IPS-18c (cell line): ENCODE data around the gene SEPSECS.

Source experiments
- H3K4me3 ChIP-seq: 2 replicates; pipeline ENCODE4 v1.7.0; 2013; ENCODE audit warnings: low read depth, mild to moderate bottlenecking, low read length, moderate library complexity; ENCODE audit not compliant: insufficient read depth
- H3K9me3 ChIP-seq: one replicate; pipeline ENCODE4 v1.6.1; 2013; ENCODE audit warnings: mild to moderate bottlenecking, low read length, moderate library complexity; ENCODE audit not compliant: control insufficient read depth, insufficient read depth

The SEPSECS gene

DNA sequence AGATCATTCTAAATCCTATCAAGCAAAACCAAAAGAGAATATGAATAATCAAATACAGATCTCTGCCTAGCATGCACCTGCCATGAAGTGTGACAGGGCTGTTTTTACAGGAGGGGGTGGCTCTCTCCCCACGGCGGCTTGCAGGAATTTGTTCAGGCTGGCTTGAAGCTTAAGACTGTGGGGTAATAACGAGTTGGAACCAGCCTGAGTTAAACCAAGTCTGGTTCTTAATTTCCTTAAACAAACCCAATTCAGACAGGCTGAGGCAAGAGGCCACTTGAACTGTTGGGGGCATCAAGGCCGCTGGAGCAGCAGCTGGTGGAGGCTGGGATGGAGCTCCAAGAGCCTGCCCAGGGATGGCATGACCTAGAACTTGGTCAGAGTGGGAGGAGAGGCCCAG lies 84.4 kb downstream of the SEPSECS start:
- Histone ChIP-seq H3K4me3 (no peak overlapping the region), H3K9me3 (peaks cover 3% of the 10 kb centered on the region)

DNA sequence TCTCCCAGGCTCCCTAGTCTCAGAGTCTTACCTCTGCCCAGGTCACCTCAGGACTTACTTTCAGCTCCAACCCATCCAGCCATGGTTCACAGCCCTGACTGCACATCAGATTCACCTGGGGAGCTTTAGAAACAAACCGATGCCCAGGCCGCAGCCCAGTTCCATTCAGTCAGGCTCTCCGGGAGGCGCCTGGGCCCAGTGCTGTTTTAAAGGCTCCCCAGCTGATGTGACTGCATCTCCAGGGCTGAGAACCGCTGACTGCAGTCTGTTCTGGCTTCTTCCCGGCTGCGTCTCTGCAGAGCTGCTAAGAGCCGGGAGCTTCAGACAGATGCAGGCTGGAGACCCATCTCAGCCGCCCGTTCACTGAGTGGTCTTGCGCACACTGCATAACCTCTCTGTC lies 85.1 kb downstream of the SEPSECS start:
- H3K9me3 ChIP-seq = peaks cover 3% of the 10 kb centered on the region
- no peak overlapping the region for H3K4me3 ChIP-seq

DNA sequence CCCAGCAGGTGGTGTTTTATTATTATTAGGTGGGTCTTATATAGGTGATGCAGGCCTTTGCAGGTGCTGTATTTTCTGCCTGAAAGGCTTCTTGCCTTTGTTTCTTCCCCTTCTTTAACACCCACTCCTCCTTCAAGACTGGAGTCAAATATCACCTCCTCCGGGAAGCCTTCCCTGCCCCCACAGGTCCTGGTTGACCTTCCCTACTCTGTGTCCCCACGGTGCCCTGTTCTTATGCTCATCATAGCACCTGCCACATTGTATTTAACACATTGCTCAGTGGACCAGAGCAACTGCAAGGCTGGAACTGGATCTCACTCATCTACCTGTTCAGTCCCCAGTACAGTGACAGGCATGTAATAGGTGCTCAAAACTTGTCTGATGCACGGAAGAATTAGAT lies 89.7 kb downstream of the SEPSECS start:
- Histone ChIP-seq H3K9me3 (no peaks in the 10 kb centered on the region), H3K4me3 (no peak overlapping the region)
